DOHH2 (cell line): Measurements from ENCODE around the gene HDAC4.

Experiments
- H3F3A ChIP-seq: fragments of 200-600 bp; sonication (generic), shearing (Covaris generic); 2 replicates; pipeline ENCODE4 v1.6.0; 2016; ENCODE audit warnings: antibody characterized with exemption, mild to moderate bottlenecking; ENCODE audit not compliant: control insufficient read depth, insufficient read depth
- H3K27ac ChIP-seq: fragments of 200-600 bp; sonication (generic); 2 replicates; pipeline ENCODE4 v1.5.1; 2014; ENCODE audit warnings: low read depth, mild to moderate bottlenecking, low read length, moderate library complexity
- H3K27me3 ChIP-seq: fragments of 200-600 bp; sonication (generic); 2 replicates; pipeline ENCODE4 v1.6.1; 2014; ENCODE audit warnings: mild to moderate bottlenecking, low read length, mixed read lengths; ENCODE audit not compliant: control insufficient read depth
- H3K36me3 ChIP-seq: fragments of 200-600 bp; sonication (generic); 2 replicates; pipeline ENCODE4 v1.6.1; 2014; ENCODE audit warnings: mild to moderate bottlenecking, low read length, moderate library complexity, mixed read lengths; ENCODE audit not compliant: control insufficient read depth
- H3K4me1 ChIP-seq: fragments of 200-600 bp; sonication (generic); 2 replicates; pipeline ENCODE4 v1.6.1; 2014; ENCODE audit warnings: mild to moderate bottlenecking, low read length, mixed read lengths; ENCODE audit not compliant: control insufficient read depth
- H3K4me2 ChIP-seq: fragments of 200-600 bp; sonication (generic); 2 replicates; pipeline ENCODE4 v1.6.0; 2014; ENCODE audit warnings: mild to moderate bottlenecking, low read length, moderate library complexity
- H3K4me3 ChIP-seq: fragments of 200-600 bp; sonication (generic); 2 replicates; pipeline ENCODE4 v1.5.1; 2014; ENCODE audit warnings: mild to moderate bottlenecking, low read length, mixed read lengths
- H3K79me2 ChIP-seq: fragments of 200-600 bp; sonication (generic); 2 replicates; pipeline ENCODE4 v1.6.1; 2014; ENCODE audit warnings: mild to moderate bottlenecking, low read length, mixed read lengths; ENCODE audit not compliant: control insufficient read depth
- H3K9me2 ChIP-seq: fragments of 200-600 bp; sonication (generic); replicated peaks from 2 replicates; pipeline ENCODE4 v1.6.1; 2014; ENCODE audit warnings: mild to moderate bottlenecking, low read length, mixed read lengths; ENCODE audit not compliant: control insufficient read depth
- H3K9me3 ChIP-seq: fragments of 200-600 bp; sonication (generic); 2 replicates; pipeline ENCODE4 v1.6.1; 2014; ENCODE audit warnings: antibody characterized with exemption, low read length, mixed read lengths; ENCODE audit not compliant: control insufficient read depth, insufficient read depth
- H4K20me1 ChIP-seq: fragments of 200-600 bp; sonication (generic); 2 replicates; pipeline ENCODE4 v1.6.0; 2014; ENCODE audit warnings: low read depth, mild to moderate bottlenecking, antibody characterized with exemption, low read length, moderate library complexity; ENCODE audit not compliant: control insufficient read depth, insufficient read depth
- EZH2phosphoT487 ChIP-seq: fragments of 200-600 bp; sonication (generic); IDR thresholded peaks from 2 replicates; pipeline ENCODE4 v1.6.1; 2017; ENCODE audit warnings: borderline replicate concordance, mild to moderate bottlenecking, antibody characterized with exemption, low read length, moderate library complexity, mixed read lengths
- TF ChIP-seq, protein P1 (sequence below): fragments of 200-600 bp; sonication (generic); IDR thresholded peaks from one replicate; pipeline ENCODE4 v1.5.1; 2014; ENCODE audit warnings: antibody characterized with exemption, mild to moderate bottlenecking, low read depth, low read length; ENCODE audit not compliant: poor library complexity, severe bottlenecking

The HDAC4 gene

GRCh38 chr2:239277401-239278085, 123.3 kb downstream of the HDAC4 start:
- no peak overlapping the region for H3K4me2 ChIP-seq
- no peaks in the 10 kb centered on the region for H3K9me2 ChIP-seq

DNA sequence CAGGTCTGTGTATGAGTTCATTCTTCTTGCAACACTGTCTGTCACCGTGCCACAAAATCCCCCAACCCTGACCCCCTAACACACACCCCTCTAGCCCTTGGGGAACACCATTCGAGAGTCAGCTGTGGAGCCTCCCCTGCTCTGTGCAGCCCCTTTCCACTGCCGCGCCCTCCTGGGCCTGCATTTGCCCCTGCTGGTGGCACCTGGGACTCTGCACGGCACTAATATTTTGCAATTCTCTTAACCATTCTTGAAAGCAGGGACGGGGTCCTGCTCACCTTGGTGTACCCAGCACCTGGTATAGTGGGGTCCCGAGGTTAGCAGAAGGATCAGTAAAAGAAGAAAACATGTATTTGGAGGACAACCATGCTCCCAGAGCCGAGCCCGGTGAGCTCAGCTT, 124.0 kb downstream of the HDAC4 start:
- Histone ChIP-seq H3K4me3 (no peak overlapping the region), H3F3A (no peaks in the 10 kb centered on the region), H3K4me2 (no peak overlapping the region), H3K79me2 (no peaks in the 10 kb centered on the region), H3K9me2 (no peaks in the 10 kb centered on the region), H3K27me3 (peaks cover 44% of the 10 kb centered on the region), H3K27ac (no peak overlapping the region), H3K9me3 (peaks cover 3% of the 10 kb centered on the region; the same call in 1 of the 2 replicates), H3K36me3 (no peaks in the 10 kb centered on the region), H3K4me1 (no peaks in the 10 kb centered on the region), H4K20me1 (peaks cover 46% of the 10 kb centered on the region)
- TF ChIP-seq EZH2phosphoT487, result no peak
- TF ChIP-seq, protein P1, sequence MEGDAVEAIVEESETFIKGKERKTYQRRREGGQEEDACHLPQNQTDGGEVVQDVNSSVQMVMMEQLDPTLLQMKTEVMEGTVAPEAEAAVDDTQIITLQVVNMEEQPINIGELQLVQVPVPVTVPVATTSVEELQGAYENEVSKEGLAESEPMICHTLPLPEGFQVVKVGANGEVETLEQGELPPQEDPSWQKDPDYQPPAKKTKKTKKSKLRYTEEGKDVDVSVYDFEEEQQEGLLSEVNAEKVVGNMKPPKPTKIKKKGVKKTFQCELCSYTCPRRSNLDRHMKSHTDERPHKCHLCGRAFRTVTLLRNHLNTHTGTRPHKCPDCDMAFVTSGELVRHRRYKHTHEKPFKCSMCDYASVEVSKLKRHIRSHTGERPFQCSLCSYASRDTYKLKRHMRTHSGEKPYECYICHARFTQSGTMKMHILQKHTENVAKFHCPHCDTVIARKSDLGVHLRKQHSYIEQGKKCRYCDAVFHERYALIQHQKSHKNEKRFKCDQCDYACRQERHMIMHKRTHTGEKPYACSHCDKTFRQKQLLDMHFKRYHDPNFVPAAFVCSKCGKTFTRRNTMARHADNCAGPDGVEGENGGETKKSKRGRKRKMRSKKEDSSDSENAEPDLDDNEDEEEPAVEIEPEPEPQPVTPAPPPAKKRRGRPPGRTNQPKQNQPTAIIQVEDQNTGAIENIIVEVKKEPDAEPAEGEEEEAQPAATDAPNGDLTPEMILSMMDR, result no peak

More at GRCh38 chr2:239277401-239278085, 123.3 kb downstream of the HDAC4 start:
- Histone ChIP-seq H4K20me1 (peaks cover 41% of the 10 kb centered on the region), H3K27ac (no peak overlapping the region), H3K36me3 (no peaks in the 10 kb centered on the region), H3K4me3 (no peak overlapping the region), H3F3A (no peaks in the 10 kb centered on the region), H3K27me3 (peaks cover 39% of the 10 kb centered on the region), H3K4me1 (no peaks in the 10 kb centered on the region), H3K9me3 (peaks cover 10% of the 10 kb centered on the region; the same call in 1 of the 2 replicates), H3K79me2 (no peaks in the 10 kb centered on the region)
- TF ChIP-seq, protein P1, result no peak
- no peak for TF ChIP-seq EZH2phosphoT487

- no peaks in the 10 kb centered on the region for H3K9me3 ChIP-seq
- no peaks in the 10 kb centered on the region for H3K9me2 ChIP-seq
- H3K27me3 ChIP-seq, result peaks cover 51% of the 10 kb centered on the region
- no peaks in the 10 kb centered on the region for H3K36me3 ChIP-seq
- H3K79me2 ChIP-seq, result no peaks in the 10 kb centered on the region
- H3K4me2 ChIP-seq, result no peak overlapping the region
- TF ChIP-seq, protein P1, result no peak
- H3K4me3 ChIP-seq, result no peak overlapping the region
- H3F3A ChIP-seq, result no peaks in the 10 kb centered on the region
- H4K20me1 ChIP-seq, result peaks cover 51% of the 10 kb centered on the region
- no peak overlapping the region for H3K27ac ChIP-seq
- H3K4me1 ChIP-seq, result no peaks in the 10 kb centered on the region
Observed at GRCh38 chr2:239275847-239276831, 124.7 kb downstream of the HDAC4 start.
